Heart left ventricle (tissue), 16 donors: ENCODE measurements around the gene PACRG. TPM values are rescaled to one million over a fixed set of nuclear protein-coding genes. Genes with fewer than 3 reads are reported as not detected.

Experiments used
- ATAC-seq, 4 donors: fragments of 200-7000 bp; cut with Tn5 transposase; one replicate each; pipeline ENCODE4 v1.9.1; 2020 to 2022; ENCODE audit warnings: moderate library complexity in 4 of 4, mild to moderate bottlenecking in 3 of 4, moderate number of reproducible peaks in 1 of 4
- DNase-seq, 5 donors: peaks; one replicate each; pipeline ENCODE4 v3.0.0-alpha.2; 2020
- H3K27ac ChIP-seq, 12 donors: fragments of 200-600 bp; sonication (generic) in 4 of 12; one replicate each; pipeline versions ENCODE4 v1.5.0 to v1.8.0; 2016 to 2022; ENCODE audit warnings: mild to moderate bottlenecking in 2 of 12
- H3K27me3 ChIP-seq, 9 donors: fragments of 200-600 bp; sonication (generic) in 2 of 9; one replicate each; pipeline versions ENCODE4 v1.5.1 to v1.8.0; 2016 to 2022; ENCODE audit warnings: mild to moderate bottlenecking in 3 of 9
- H3K36me3 ChIP-seq, 9 donors: fragments of 200-600 bp; sonication (generic) in 2 of 9; one replicate each; pipeline versions ENCODE4 v1.5.0 to v1.8.0; 2018 to 2022; ENCODE audit warnings: mild to moderate bottlenecking in 2 of 9
- H3K4me1 ChIP-seq, 12 donors: fragments of 200-600 bp; sonication (generic) in 4 of 12; one replicate each; pipeline versions ENCODE4 v1.5.0 to v1.8.0; 2016 to 2022; ENCODE audit warnings: mild to moderate bottlenecking in 3 of 12
- H3K4me3 ChIP-seq, 12 donors: fragments of 200-600 bp; sonication (generic) in 4 of 12; one replicate each; pipeline versions ENCODE4 v1.5.0 to v1.8.0; 2017 to 2022; ENCODE audit warnings: mild to moderate bottlenecking in 9 of 12, moderate library complexity in 4 of 12
- H3K9me3 ChIP-seq, 12 donors: fragments of 200-600 bp; sonication (generic) in 4 of 12; one replicate each; pipeline versions ENCODE4 v1.5.0 to v1.8.0; 2016 to 2022; ENCODE audit warnings: mild to moderate bottlenecking in 1 of 12
- POLR2A ChIP-seq, 2 donors: fragments of 450-650 bp; IDR thresholded peaks; one replicate each; pipeline ENCODE4 v1.6.1; 2017; ENCODE audit warnings: antibody characterized with exemption in 2 of 2, mild to moderate bottlenecking in 2 of 2, moderate library complexity in 2 of 2
- WGBS, 4 donors: extraction: QIAGEN DNeasy Blood & Tissue Kit in 2 of 4; methylation state at CpG; one replicate each; pipeline versions ENCODE4 v1.1.5 to v1.1.7; 2013 to 2018; 5-methylcytosine and 5-hydroxymethylcytosine counted together
- intact Hi-C, 10 donors: fragments of 100-400 bp; cut with DNase I; formaldehyde crosslinking; loops; one replicate each; pipeline versions ENCODE4 v1.11.1 to v1.14.2; 2022
- polyA plus RNA-seq, 2 donors: library from polyadenylated mRNA; stranded (reverse); fragments of 200-250 nt; gene quantifications; one replicate each; pipeline ENCODE4 v1.2.3, GENCODE V29; 2013
- total RNA-seq, 9 donors: library from RNA; depleted of rRNA in 2 of 9; stranded (reverse); fragments of >200 nt in 2 of 9; fragmentation: NEBNext Ultra II Directional in 3 of 9; extraction: Animal tissue kit (Norgen Biotek cat#: 25700) in 3 of 9; gene quantifications; one replicate each; pipeline versions ENCODE4 v1.1.0 to v1.2.4, GENCODE V29; 2016 to 2023
- TF ChIP-seq, protein P1 (sequence below), 12 donors: fragments of 200-600 bp; sonication (generic) in 4 of 12; IDR thresholded peaks; one replicate each; pipeline versions ENCODE4 v1.5.0 to v1.8.0; 2018 to 2022; ENCODE audit warnings: antibody characterized with exemption in 12 of 12, mild to moderate bottlenecking in 5 of 12
- donor health status: ischemic (EF 13 %, LVEDD 7.1; RV severe dilation, severe dysfunction).
- donor health status: healthy with polysubstance abuse.
- donor health status: DM: no; HTN: yes; CAD: no.
- donor health status: DM: no; HTN: no; CAD: no.
- donor health status: ischemic (EF 25% LVEDD 6.9; RV normal size, moderate dysfunction).
- donor health status: ischemic (EF 25% LVEDD 5.7; RV mildly dilated, moderate dysfunction).
- donor health status: healthy.
- donor health status: DM: yes; HTN: yes; CAD: no.
- donor health status: ischemic (EF 35%, LVEDD 5.7; RV mildly dilated, moderate dysfunction).
- donor health status: nonischemic (EF 11% LVEDD 7.7; RV severe dilation, severe dysfunction).
- donor health status: DM: yes; HTN: yes; CAD: no.
- donor health status: PGD.
- donor health status: ischemic (EF 29% LVEDD 5.4; RV normal size, mild dysfunction).
- donor health status: nonischemic (EF 23%, LVEDD 6.1; RV moderate dilation, normal function).

Gene PACRG
- total and polyA plus RNA-seq, 11 donors: 2.0 to 83.3 (median 11.8) TPM

DNA sequence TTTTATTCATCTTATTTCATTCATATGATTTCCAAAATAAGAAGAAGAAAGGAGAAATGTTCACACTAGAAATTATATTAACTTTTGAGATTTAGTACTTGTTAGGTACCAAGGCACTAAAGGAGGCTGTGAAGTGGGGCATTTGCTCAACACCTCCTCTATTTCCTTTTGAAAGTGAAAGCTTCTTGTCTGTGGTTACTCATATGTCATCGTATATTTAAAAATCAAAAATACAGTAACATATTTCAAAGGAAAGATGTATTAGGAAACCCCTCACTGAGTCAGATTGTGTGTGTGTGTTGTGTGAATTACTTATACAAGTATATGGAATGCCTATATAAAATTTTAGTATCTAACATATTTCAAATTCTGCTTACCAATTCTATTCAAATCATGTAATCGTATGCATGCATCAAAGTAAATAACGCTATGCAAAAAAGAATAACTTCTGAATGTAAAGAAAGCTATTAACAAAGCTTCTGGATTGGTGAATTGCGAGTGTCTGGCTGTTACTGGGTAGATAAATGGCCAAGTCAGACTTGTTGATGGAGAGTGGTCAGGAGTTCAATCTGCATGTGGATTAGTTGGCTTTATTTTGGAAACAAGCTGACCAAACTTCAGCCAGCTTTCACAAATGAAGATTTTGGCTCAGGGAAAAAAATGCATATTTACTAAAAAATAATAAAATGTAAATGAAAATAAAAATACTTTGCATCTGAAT, 70.9 kb downstream of the PACRG start:
- no peak for TF ChIP-seq POLR2A (IDR thresholded peaks at IDR 0.05)
- TF ChIP-seq, protein P1, sequence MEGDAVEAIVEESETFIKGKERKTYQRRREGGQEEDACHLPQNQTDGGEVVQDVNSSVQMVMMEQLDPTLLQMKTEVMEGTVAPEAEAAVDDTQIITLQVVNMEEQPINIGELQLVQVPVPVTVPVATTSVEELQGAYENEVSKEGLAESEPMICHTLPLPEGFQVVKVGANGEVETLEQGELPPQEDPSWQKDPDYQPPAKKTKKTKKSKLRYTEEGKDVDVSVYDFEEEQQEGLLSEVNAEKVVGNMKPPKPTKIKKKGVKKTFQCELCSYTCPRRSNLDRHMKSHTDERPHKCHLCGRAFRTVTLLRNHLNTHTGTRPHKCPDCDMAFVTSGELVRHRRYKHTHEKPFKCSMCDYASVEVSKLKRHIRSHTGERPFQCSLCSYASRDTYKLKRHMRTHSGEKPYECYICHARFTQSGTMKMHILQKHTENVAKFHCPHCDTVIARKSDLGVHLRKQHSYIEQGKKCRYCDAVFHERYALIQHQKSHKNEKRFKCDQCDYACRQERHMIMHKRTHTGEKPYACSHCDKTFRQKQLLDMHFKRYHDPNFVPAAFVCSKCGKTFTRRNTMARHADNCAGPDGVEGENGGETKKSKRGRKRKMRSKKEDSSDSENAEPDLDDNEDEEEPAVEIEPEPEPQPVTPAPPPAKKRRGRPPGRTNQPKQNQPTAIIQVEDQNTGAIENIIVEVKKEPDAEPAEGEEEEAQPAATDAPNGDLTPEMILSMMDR (IDR thresholded peaks at IDR 0.05): no peak
- intact Hi-C loops: no loop called here

DNA sequence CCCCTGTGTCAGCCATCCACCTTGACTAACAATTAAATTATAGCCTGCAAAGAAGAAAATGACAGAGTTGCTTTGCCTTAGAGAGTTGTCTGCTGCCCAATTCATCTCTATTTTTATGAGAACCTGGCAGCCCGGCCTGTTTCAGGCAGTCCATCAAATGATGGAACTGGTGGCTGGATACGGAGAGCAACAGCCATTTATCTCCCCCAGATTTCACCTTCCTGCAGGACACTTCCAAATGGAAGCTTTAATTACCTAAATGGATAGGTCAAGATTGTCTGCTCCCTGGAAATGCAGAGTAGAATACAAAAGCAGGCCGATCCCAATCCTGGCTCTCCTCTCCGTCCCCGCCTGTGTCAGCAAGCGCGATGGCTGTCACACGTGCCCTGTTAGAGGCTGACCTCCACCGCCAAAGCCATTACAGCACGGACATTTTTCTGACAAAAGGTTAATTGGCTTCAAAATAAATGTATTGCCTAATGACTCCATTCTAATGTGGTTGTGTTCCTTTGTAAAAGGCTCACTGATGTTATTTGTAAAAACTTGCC, 86.7 kb downstream of the PACRG start:
- peaks cover 0 to 10% (median 0%) of the 10 kb centered on the region in 12 donors for H3K9me3 ChIP-seq
- DNase-seq (no peak), ATAC-seq (no peak)
- no peak overlapping the region for H3K4me3 ChIP-seq
- WGBS, 4 donors: 88 to 92% (median 90%) methylated on average over 10 of the region's 10 CpGs
- no peak overlapping the region for H3K27ac ChIP-seq
- TF ChIP-seq POLR2A (IDR thresholded peaks at IDR 0.05): no peak
- TF ChIP-seq, protein P1 (IDR thresholded peaks at IDR 0.05): no peak
- H3K4me1 ChIP-seq: no peaks in the 10 kb centered on the region
- H3K27me3 ChIP-seq: no peaks in the 10 kb centered on the region
- H3K36me3 ChIP-seq: no peaks in the 10 kb centered on the region
- intact Hi-C loops: no loop called here

More for the DNA sequence above, 70.9 kb downstream of the PACRG start:
- H3K9me3 ChIP-seq: no peaks in the 10 kb centered on the region
- no peak overlapping the region for H3K27ac ChIP-seq
- H3K36me3 ChIP-seq: no peaks in the 10 kb centered on the region
- no peaks in the 10 kb centered on the region for H3K27me3 ChIP-seq
- no peak overlapping the region for H3K4me3 ChIP-seq
- H3K4me1 ChIP-seq: no peaks in the 10 kb centered on the region
- ATAC-seq (no peak), DNase-seq (no peak)
- 59 to 83% (median 74%) methylated on average over 4 of the region's 4 CpGs for WGBS, 4 donors

DNA sequence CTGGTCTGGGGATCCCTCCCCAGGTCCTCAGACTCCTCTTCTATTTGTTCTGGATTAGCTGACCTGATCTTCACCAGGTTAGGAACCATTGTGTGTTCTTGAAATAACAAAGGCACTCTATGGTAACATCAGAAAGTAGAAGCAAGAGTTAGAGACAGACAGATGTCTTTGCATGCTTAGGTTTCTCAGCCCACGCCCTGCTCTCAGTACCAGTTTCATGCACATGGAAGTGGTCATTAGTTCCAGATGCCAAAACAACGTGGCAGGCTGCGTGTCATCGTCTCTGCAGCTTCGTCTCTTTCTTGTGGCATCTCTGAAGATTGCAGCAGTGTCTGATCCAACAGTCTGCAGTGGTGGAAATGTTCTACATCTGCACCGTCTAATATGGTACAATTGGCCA, 89.4 kb downstream of the PACRG start:
- Histone ChIP-seq H3K36me3 (no peaks in the 10 kb centered on the region), H3K27ac (no peak overlapping the region), H3K4me3 (no peak overlapping the region), H3K4me1 (no peaks in the 10 kb centered on the region), H3K9me3 (no peaks in the 10 kb centered on the region), H3K27me3 (no peaks in the 10 kb centered on the region)
- intact Hi-C loops: no loop called here
- no peak for TF ChIP-seq POLR2A (IDR thresholded peaks at IDR 0.05)
- TF ChIP-seq, protein P1 (IDR thresholded peaks at IDR 0.05): no peak
- WGBS, 4 donors: 90 to 94% (median 91%) methylated on average over 6 of the region's 6 CpGs
- ATAC-seq (no peak), DNase-seq (no peak)

GRCh38 chr6:162819284-162819683, 91.5 kb downstream of the PACRG start:
- Histone ChIP-seq H3K4me1 (no peaks in the 10 kb centered on the region), H3K36me3 (no peaks in the 10 kb centered on the region), H3K9me3 (no peaks in the 10 kb centered on the region), H3K27me3 (no peaks in the 10 kb centered on the region), H3K4me3 (no peak overlapping the region), H3K27ac (no peak overlapping the region)
- TF ChIP-seq, protein P1 (IDR thresholded peaks at IDR 0.05): no peak
- no peak for TF ChIP-seq POLR2A (IDR thresholded peaks at IDR 0.05)
- intact Hi-C loops: no loop called here
- DNase-seq: no peak
- WGBS, 4 donors: 89 to 93% (median 91%) methylated on average over 2 of the region's 2 CpGs
- ATAC-seq: no peak
